Keratinocyte (primary cell): ENCODE results near the gene KRT5.

Source experiments
- CTCF ChIP-seq, 3 experiments: IDR thresholded peaks in 1 of 3; conservative IDR thresholded peaks in 1 of 3; optimal IDR thresholded peaks in 1 of 3; 2 replicates in 2 of 3; 3 replicates in 1 of 3; pipeline versions ENCODE3 to v1.5.1; 2011; ENCODE audit warnings: low read length in 3 of 3, mild to moderate bottlenecking in 3 of 3, moderate library complexity in 2 of 3, control low read depth in 1 of 3, inconsistent platforms in 1 of 3; ENCODE audit not compliant: insufficient read depth in 2 of 3; ENCODE audit errors: extremely low read depth in 1 of 3
- EZH2 ChIP-seq: IDR thresholded peaks from one replicate; pipeline ENCODE4 v1.6.1; 2012; ENCODE audit warnings: inconsistent platforms, mild to moderate bottlenecking, low read length, moderate library complexity

GRCh38 chr12:52474212-52474611 lies 46.0 kb downstream of the KRT5 start:
- TF ChIP-seq CTCF (optimal IDR thresholded peaks at IDR 0.05 in 1 of 3, IDR thresholded peaks at IDR 0.05 in 1 of 3, conservative IDR thresholded peaks at IDR 0.05 in 1 of 3; ENCODE audit: extremely low read depth in 1 of 3, insufficient read depth in 2 of 3, low read length in 3 of 3) (no peak), EZH2 (no peak)
